ENCODE results near the gene ASNSD1.

The ASNSD1 gene

GRCh38 chr2:189629531-189630453 is 31.5 kb upstream of the ASNSD1 start:
- no peaks in the 10 kb centered on the region for H3K9me3 ChIP-seq (ENCODE audit: insufficient read depth, low read depth, low read length)

GRCh38 chr2:189631849-189632248 is 29.4 kb upstream of the ASNSD1 start:
- no peak overlapping the region for H3K27ac ChIP-seq (ENCODE audit: low read length)
- H3K4me3 ChIP-seq (ENCODE audit: low read length): no peak overlapping the region
- H3K36me3 ChIP-seq (ENCODE audit: insufficient read depth, low read depth, low read length): no peaks in the 10 kb centered on the region
- H3K9ac ChIP-seq (ENCODE audit: low read depth, low read length): no peak overlapping the region
- H3K27me3 ChIP-seq (ENCODE audit: insufficient read depth, low read length): no peaks in the 10 kb centered on the region
- H3K9me3 ChIP-seq (ENCODE audit: insufficient read depth, low read depth, low read length): no peaks in the 10 kb centered on the region
- H3K4me1 ChIP-seq (ENCODE audit: insufficient read depth, low read length): no peaks in the 10 kb centered on the region

More at GRCh38 chr2:189629531-189630453, 31.5 kb upstream of the ASNSD1 start:
- no peak overlapping the region for H3K4me3 ChIP-seq (ENCODE audit: low read length)
- no peaks in the 10 kb centered on the region for H3K4me1 ChIP-seq (ENCODE audit: insufficient read depth, low read length)
- no peaks in the 10 kb centered on the region for H3K27me3 ChIP-seq (ENCODE audit: insufficient read depth, low read length)
- H3K36me3 ChIP-seq (ENCODE audit: insufficient read depth, low read depth, low read length): no peaks in the 10 kb centered on the region
- no peak overlapping the region for H3K27ac ChIP-seq (ENCODE audit: low read length)
- no peak overlapping the region for H3K9ac ChIP-seq (ENCODE audit: low read depth, low read length)

DNA sequence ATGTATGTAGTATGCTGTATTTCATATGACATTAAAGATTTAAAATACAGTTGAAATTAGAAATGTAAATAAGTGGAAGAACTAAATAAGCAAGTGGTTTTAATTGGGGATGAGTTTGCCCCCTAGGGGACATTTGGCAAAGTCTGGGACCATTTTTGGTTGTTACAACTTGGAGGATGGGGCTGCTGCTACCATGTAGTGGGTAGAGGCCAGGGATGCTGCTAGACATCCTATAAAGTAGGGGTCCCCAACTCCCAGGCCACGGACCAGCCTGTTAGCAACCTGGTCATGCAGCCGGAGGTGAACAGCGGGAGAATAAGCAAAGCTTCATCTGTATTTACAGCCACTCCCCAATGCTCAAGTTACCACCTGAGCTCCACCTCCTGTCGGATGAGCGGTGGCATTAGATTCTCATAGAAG is 27.9 kb upstream of the ASNSD1 start:
- Histone ChIP-seq H3K4me3 (ENCODE audit: low read length) (no peak overlapping the region), H3K36me3 (ENCODE audit: insufficient read depth, low read depth, low read length) (no peaks in the 10 kb centered on the region), H3K27me3 (ENCODE audit: insufficient read depth, low read length) (no peaks in the 10 kb centered on the region), H3K9ac (ENCODE audit: low read depth, low read length) (no peak overlapping the region), H3K4me1 (ENCODE audit: insufficient read depth, low read length) (no peaks in the 10 kb centered on the region), H3K9me3 (ENCODE audit: insufficient read depth, low read depth, low read length) (no peaks in the 10 kb centered on the region), H3K27ac (ENCODE audit: low read length) (no peak overlapping the region)

DNA sequence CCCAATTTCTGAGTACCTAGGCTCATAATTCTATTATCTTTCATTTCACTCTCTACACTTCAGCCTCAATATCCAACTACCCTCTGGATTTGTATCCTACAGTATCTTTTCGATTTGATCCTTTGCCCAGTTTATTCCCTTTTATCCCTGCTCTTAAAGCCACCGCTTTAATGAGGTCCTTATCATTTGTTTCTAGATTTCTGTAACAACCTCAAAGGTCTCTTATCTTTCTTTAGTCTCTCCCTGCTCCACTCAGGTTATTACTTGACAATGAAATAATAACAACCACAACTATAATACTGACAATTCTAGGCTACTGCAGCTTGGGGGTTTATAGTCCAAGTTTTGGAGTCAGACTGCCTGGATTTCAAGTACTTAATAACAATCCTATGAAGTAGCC is 25.9 kb upstream of the ASNSD1 start:
- Histone ChIP-seq H3K27me3 (ENCODE audit: insufficient read depth, low read length) (no peaks in the 10 kb centered on the region), H3K4me1 (ENCODE audit: insufficient read depth, low read length) (no peaks in the 10 kb centered on the region), H3K4me3 (ENCODE audit: low read length) (no peak overlapping the region), H3K36me3 (ENCODE audit: insufficient read depth, low read depth, low read length) (no peaks in the 10 kb centered on the region), H3K9me3 (ENCODE audit: insufficient read depth, low read depth, low read length) (no peaks in the 10 kb centered on the region), H3K27ac (ENCODE audit: low read length) (no peak overlapping the region), H3K9ac (ENCODE audit: low read depth, low read length) (no peak overlapping the region)

DNA sequence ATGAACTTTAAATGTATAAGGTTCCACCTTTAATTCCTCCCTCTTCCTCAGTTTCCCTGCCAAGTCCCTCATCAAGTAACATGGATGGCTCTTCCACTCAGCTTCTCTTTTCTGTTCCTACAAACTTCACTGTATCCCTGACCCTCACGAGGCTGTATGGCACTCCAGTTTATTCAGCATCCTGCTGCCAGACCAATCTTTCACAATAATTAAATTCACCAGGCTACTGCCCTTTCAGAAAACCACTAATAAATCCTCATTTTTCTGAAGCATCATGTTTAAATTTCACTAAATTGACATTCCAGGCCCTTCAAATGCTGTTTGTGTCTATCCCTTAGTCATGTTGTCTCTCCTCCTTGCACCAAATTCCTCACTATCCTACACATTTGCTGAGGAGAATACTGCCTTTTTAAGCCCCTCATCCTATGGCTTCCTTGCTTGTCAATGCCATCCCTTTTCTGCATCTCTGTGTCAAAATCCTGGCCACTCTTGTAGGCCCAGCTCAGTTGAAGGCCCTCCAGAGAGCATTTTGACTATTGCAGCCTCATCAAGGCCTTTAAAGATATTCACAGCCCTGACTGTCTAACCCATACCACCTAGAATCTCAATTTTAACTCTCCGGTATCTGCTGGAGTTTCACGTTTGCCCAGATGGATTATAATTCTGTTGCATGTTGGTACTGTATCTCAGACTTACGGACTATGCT is 22.8 kb upstream of the ASNSD1 start:
- no peak overlapping the region for H3K27ac ChIP-seq (ENCODE audit: low read length)
- H3K27me3 ChIP-seq (ENCODE audit: insufficient read depth, low read length): no peaks in the 10 kb centered on the region
- no peak overlapping the region for H3K4me3 ChIP-seq (ENCODE audit: low read length)
- H3K4me1 ChIP-seq (ENCODE audit: insufficient read depth, low read length): peaks cover 8% of the 10 kb centered on the region; the same call in 1 of the 2 replicates
- no peaks in the 10 kb centered on the region for H3K9me3 ChIP-seq (ENCODE audit: insufficient read depth, low read depth, low read length)
- no peak overlapping the region for H3K9ac ChIP-seq (ENCODE audit: low read depth, low read length)
- no peaks in the 10 kb centered on the region for H3K36me3 ChIP-seq (ENCODE audit: insufficient read depth, low read depth, low read length)

- Histone ChIP-seq H3K4me1 (ENCODE audit: insufficient read depth, low read length) (peaks cover 8% of the 10 kb centered on the region; the same call in 1 of the 2 replicates), H3K27ac (ENCODE audit: low read length) (no peak overlapping the region), H3K9ac (ENCODE audit: low read depth, low read length) (no peak overlapping the region), H3K4me3 (ENCODE audit: low read length) (no peak overlapping the region), H3K9me3 (ENCODE audit: insufficient read depth, low read depth, low read length) (no peaks in the 10 kb centered on the region), H3K27me3 (ENCODE audit: insufficient read depth, low read length) (no peaks in the 10 kb centered on the region), H3K36me3 (ENCODE audit: insufficient read depth, low read depth, low read length) (no peaks in the 10 kb centered on the region)
These were observed 22.2 kb upstream of the ASNSD1 start for GRCh38 chr2:189639007-189639609.

DNA sequence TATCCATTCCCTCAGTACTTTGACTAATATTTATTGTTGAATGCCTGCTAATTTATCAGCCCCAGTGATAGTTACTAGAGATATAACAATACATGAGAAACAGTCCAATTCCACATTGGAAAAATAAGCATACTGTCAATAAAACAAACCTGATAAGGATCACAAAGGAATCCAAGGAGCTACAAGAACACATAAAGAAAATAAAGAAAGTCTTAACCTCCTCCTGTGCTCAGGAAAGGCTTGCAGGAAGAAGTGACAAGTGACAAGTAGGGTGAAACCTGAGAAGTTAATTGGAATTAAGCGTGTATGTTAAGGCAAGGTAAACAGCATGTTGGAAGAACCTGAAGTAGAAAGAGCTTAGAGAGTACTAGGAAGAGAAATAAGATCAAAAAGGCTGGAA is 20.3 kb upstream of the ASNSD1 start:
- no peak overlapping the region for H3K27ac ChIP-seq (ENCODE audit: low read length)
- no peak overlapping the region for H3K4me3 ChIP-seq (ENCODE audit: low read length)
- no peaks in the 10 kb centered on the region for H3K36me3 ChIP-seq (ENCODE audit: insufficient read depth, low read depth, low read length)
- no peak overlapping the region for H3K9ac ChIP-seq (ENCODE audit: low read depth, low read length)
- H3K4me1 ChIP-seq (ENCODE audit: insufficient read depth, low read length): peaks cover 8% of the 10 kb centered on the region; the same call in 1 of the 2 replicates
- H3K9me3 ChIP-seq (ENCODE audit: insufficient read depth, low read depth, low read length): no peaks in the 10 kb centered on the region
- no peaks in the 10 kb centered on the region for H3K27me3 ChIP-seq (ENCODE audit: insufficient read depth, low read length)

- peaks cover 8% of the 10 kb centered on the region; the same call in 1 of the 2 replicates for H3K4me1 ChIP-seq (ENCODE audit: insufficient read depth, low read length)
- no peaks in the 10 kb centered on the region for H3K9me3 ChIP-seq (ENCODE audit: insufficient read depth, low read depth, low read length)
- no peak overlapping the region for H3K27ac ChIP-seq (ENCODE audit: low read length)
- H3K9ac ChIP-seq (ENCODE audit: low read depth, low read length): no peak overlapping the region
- no peaks in the 10 kb centered on the region for H3K27me3 ChIP-seq (ENCODE audit: insufficient read depth, low read length)
- no peaks in the 10 kb centered on the region for H3K36me3 ChIP-seq (ENCODE audit: insufficient read depth, low read depth, low read length)
- no peak overlapping the region for H3K4me3 ChIP-seq (ENCODE audit: low read length)
These were observed 19.7 kb upstream of the ASNSD1 start for GRCh38 chr2:189641590-189641989.

- Histone ChIP-seq H3K9me3 (ENCODE audit: insufficient read depth, low read depth, low read length) (peaks cover 3% of the 10 kb centered on the region; the same call in 1 of the 2 replicates), H3K27me3 (ENCODE audit: insufficient read depth, low read length) (no peaks in the 10 kb centered on the region), H3K9ac (ENCODE audit: low read depth, low read length) (no peak overlapping the region), H3K36me3 (ENCODE audit: insufficient read depth, low read depth, low read length) (no peaks in the 10 kb centered on the region), H3K27ac (ENCODE audit: low read length) (no peak overlapping the region), H3K4me3 (ENCODE audit: low read length) (no peak overlapping the region), H3K4me1 (ENCODE audit: insufficient read depth, low read length) (peaks cover under 1% of the 10 kb centered on the region; the same call in 1 of the 2 replicates)
These were observed 14.7 kb upstream of the ASNSD1 start for GRCh38 chr2:189646521-189646920.

DNA sequence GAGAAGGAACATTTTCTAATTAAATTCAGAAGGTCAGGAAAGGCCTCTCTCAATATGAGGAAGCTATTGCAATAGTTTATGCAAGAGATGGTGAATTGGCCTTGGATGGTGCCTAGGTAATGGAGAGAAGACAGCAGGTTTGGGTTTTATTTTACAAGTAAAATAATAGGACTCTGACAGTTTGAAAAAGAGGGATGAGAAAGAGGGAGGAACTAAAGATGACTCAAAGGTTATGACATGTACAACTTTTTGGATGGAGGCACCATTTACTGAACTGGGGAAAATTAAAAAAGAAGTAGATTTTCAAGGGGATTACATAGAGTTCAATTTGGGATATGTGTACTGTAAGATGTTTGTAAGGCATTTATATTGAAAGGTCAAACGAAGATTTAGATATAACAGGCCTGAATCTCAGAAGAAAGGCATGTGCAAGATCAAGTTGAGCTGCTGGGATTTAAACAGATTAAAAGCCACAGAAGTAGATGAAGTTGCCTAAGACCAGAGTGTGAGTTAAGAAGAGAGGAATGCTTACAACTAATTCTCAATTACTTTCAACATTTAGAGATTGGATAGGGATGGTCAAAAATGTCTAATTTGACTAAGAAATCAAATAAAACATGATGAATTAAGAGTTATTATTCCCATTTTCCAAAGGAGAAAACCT is 12.3 kb upstream of the ASNSD1 start:
- H3K4me3 ChIP-seq (ENCODE audit: low read length): no peak overlapping the region
- no peaks in the 10 kb centered on the region for H3K27me3 ChIP-seq (ENCODE audit: insufficient read depth, low read length)
- no peak overlapping the region for H3K9ac ChIP-seq (ENCODE audit: low read depth, low read length)
- peaks cover 3% of the 10 kb centered on the region; the same call in 1 of the 2 replicates for H3K9me3 ChIP-seq (ENCODE audit: insufficient read depth, low read depth, low read length)
- no peaks in the 10 kb centered on the region for H3K4me1 ChIP-seq (ENCODE audit: insufficient read depth, low read length)
- H3K27ac ChIP-seq (ENCODE audit: low read length): no peak overlapping the region
- no peaks in the 10 kb centered on the region for H3K36me3 ChIP-seq (ENCODE audit: insufficient read depth, low read depth, low read length)

DNA sequence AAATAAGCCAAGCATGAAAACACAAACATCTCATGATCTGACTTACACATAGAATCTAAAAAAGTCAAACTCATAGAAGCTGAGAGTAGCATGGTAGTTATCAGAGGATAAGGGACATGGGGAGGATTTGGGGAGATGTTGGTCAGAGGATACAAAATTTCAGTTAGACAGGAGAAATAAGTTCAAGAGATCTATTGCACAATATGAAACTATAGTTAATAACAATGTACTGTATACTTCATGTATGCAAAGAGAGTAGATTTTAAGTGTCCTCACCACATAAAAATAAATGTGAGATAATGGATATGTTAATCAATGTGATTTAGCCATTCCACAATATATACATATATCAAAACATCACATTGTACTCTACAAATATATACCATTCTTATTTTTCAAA is 10.0 kb upstream of the ASNSD1 start:
- no peak overlapping the region for H3K27ac ChIP-seq (ENCODE audit: low read length)
- no peaks in the 10 kb centered on the region for H3K36me3 ChIP-seq (ENCODE audit: insufficient read depth, low read depth, low read length)
- H3K9me3 ChIP-seq (ENCODE audit: insufficient read depth, low read depth, low read length): peaks cover 3% of the 10 kb centered on the region; the same call in 1 of the 2 replicates
- no peaks in the 10 kb centered on the region for H3K27me3 ChIP-seq (ENCODE audit: insufficient read depth, low read length)
- H3K4me3 ChIP-seq (ENCODE audit: low read length): no peak overlapping the region
- H3K4me1 ChIP-seq (ENCODE audit: insufficient read depth, low read length): no peaks in the 10 kb centered on the region
- H3K9ac ChIP-seq (ENCODE audit: low read depth, low read length): no peak overlapping the region

All from iPS-20b (cell line).